ENCODE data around the gene FAM120AOS.

Gene FAM120AOS

GRCh38 chr9:93491593-93492232 is 38.3 kb upstream of the FAM120AOS start:
- DNase-seq (ENCODE audit: low read depth) = no peak
- H3K4me3 ChIP-seq (ENCODE audit: control insufficient read depth, low read depth, low read length) = no peak overlapping the region
- TF ChIP-seq, protein P1, sequence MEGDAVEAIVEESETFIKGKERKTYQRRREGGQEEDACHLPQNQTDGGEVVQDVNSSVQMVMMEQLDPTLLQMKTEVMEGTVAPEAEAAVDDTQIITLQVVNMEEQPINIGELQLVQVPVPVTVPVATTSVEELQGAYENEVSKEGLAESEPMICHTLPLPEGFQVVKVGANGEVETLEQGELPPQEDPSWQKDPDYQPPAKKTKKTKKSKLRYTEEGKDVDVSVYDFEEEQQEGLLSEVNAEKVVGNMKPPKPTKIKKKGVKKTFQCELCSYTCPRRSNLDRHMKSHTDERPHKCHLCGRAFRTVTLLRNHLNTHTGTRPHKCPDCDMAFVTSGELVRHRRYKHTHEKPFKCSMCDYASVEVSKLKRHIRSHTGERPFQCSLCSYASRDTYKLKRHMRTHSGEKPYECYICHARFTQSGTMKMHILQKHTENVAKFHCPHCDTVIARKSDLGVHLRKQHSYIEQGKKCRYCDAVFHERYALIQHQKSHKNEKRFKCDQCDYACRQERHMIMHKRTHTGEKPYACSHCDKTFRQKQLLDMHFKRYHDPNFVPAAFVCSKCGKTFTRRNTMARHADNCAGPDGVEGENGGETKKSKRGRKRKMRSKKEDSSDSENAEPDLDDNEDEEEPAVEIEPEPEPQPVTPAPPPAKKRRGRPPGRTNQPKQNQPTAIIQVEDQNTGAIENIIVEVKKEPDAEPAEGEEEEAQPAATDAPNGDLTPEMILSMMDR (conservative IDR thresholded peaks at IDR 0.05; ENCODE audit: control insufficient read depth, insufficient read depth, low read depth, low read length) = no peak

GRCh38 chr9:93488244-93488643 is 34.9 kb upstream of the FAM120AOS start:
- H3K4me3 ChIP-seq (ENCODE audit: control insufficient read depth, low read depth, low read length) = no peak overlapping the region
- TF ChIP-seq, protein P1 (conservative IDR thresholded peaks at IDR 0.05; ENCODE audit: control insufficient read depth, insufficient read depth, low read depth, low read length) = no peak
- no peak for DNase-seq (ENCODE audit: low read depth)

- TF ChIP-seq, protein P1 (conservative IDR thresholded peaks at IDR 0.05; ENCODE audit: control insufficient read depth, insufficient read depth, low read depth, low read length) = no peak
- no peak for DNase-seq (ENCODE audit: low read depth)
Observed at GRCh38 chr9:93486268-93486667, 32.9 kb upstream of the FAM120AOS start.

DNA sequence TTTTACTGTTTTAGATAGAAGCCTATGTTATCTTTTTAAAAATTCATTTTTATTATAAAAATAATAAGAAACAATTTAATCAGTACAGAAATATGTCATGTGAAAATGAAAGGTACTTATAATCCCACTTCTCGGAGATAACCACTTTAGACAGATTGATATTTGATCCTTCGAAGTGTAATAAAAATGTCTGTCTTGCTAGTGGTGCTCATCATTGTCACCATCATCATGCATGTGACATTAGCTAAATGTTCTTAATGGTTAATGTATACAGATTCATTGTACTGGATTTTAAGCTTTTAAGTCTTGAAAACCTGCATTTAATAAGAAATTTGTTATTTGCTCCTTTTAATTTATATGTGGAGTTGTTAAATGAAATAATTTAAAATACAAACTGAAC is 30.1 kb upstream of the FAM120AOS start:
- TF ChIP-seq, protein P1 (conservative IDR thresholded peaks at IDR 0.05; ENCODE audit: control insufficient read depth, insufficient read depth, low read depth, low read length) = no peak
- H3K4me3 ChIP-seq (ENCODE audit: control insufficient read depth, low read depth, low read length) = no peak overlapping the region
- DNase-seq (ENCODE audit: low read depth) = no peak

More at GRCh38 chr9:93486268-93486667, 32.9 kb upstream of the FAM120AOS start:
- no peak overlapping the region for H3K4me3 ChIP-seq (ENCODE audit: control insufficient read depth, low read depth, low read length)

DNA sequence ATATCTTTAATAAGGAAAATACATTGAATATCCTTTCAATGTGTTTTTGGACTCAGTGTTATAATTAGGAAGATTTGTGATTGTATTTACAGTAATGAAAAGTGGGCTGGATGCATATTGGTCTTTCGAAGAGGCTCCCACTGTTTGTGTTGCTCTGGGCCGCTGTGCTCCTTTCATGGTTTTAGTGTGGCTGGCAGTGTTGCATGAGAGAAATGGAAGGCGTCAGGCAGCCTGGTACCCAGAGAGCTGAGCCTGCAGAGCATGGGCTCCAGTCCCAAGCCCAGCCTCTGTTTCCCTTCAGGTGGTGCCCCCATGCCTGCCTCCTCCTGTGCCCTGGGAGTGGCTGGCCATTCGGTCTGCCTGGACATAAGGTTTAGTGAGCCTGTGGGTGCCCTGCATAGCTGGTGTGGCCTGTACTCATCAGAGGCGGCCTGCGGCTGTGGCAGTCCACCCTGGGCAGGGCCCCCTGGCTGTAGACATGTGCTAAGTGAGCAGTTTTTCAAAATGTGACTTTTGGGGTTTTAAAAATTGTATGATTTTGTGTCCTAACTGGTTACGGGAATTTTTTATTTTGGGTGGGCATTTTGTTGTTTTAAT is 27.4 kb upstream of the FAM120AOS start:
- DNase-seq (ENCODE audit: low read depth) = no peak
- no peak overlapping the region for H3K4me3 ChIP-seq (ENCODE audit: control insufficient read depth, low read depth, low read length)
- TF ChIP-seq, protein P1 (conservative IDR thresholded peaks at IDR 0.05; ENCODE audit: control insufficient read depth, insufficient read depth, low read depth, low read length) = no peak

- H3K4me3 ChIP-seq (ENCODE audit: control insufficient read depth, low read depth, low read length) = no peak overlapping the region
- DNase-seq (ENCODE audit: low read depth) = no peak
- TF ChIP-seq, protein P1 (conservative IDR thresholded peaks at IDR 0.05; ENCODE audit: control insufficient read depth, insufficient read depth, low read depth, low read length) = no peak
Observed at GRCh38 chr9:93480262-93480661, 26.9 kb upstream of the FAM120AOS start.
